DMS114 treated with DMSO at 0.1 percent for 48 hours (cell line): ENCODE data around the gene RNU1-2.
A peak's percentile ranks its signal among the peaks of the same experiment; 100 is the strongest.
"Not testable (repeated sequence)": the region's sequence is repeated elsewhere in the genome, so short reads cannot be mapped to it uniquely, and the experiment has no call there.

Experiments used
- DNase-seq: peaks from one replicate; lab custom pipeline; 2025; ENCODE audit not compliant: unreplicated experiment; lab: John Stamatoyannopoulos, UW

Gene RNU1-2

DNA sequence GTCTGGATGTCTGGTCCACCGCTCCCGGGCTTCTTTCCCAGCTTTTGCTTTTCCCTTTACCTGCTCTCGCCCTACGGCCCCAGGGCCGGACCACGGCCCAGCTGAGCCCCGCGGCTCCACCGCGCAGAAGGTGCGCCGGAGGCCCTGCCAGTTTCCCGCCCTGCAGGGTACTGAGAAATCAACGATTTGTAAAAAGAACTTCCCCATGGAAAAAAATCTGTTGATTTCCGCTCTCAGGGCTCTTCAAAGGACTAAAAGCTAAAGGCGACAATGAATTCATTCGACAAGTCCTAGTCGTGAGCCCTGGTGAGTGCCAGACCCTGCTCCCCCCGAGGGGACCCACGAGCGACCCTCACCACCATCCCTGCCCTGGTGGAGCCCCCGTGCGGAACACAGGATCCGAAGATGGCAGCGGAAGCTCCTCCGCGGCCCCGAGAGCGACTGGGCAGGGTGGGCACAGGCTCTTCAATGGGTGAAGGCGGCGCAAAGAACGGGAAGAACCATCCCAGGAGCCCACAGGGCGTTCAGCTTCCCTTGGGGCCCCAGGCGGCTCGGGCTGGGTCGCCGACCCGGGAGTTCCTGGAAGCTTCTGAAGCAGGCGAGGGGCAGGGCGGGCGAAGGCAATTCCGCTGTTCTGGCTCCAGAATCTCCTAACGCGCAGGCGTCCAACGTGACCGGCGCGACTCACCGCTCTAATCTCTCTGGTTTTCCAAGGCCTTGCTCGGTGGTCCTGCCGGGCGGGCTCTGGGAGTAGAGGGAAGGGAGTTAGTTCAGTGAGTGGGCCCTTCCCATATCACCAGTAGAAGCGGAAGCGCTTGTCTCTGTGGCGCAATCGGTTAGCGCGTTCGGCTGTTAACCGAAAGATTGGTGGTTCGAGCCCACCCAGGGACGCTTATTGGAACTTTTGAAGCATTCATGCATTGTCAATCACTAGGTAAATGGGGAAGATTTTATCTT lies 6.6 kb upstream of the RNU1-2 start:
- DNase-seq: peak; percentile 21

DNA sequence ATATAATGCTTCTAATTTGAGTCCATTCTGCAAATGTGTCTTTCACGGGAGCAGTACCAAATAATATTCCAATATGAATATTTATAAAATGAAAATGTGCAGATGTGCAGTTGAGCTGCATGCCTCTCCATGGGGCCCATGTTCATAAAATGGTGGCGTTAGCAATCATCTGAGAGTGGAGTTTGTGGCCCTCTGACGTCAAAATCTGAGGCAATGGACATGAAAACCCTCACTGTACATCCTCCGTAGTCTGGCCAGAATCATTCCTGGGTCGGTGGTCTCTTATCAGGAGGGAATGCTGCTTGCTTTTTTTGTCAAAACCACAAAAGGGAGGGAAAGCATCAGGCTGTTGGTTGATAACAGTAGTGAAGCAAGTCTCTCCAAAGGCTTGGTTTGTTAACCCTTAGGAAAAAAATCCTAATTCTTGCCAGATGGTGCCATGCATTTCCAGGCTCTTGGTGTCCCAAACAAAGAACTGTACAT lies 5.2 kb upstream of the RNU1-2 start:
- DNase-seq: not testable (repeated sequence)

GRCh38 chr1:16891057-16891456 lies 4.7 kb upstream of the RNU1-2 start:
- not testable (repeated sequence) for DNase-seq

GRCh38 chr1:16892978-16893525 lies 2.7 kb upstream of the RNU1-2 start:
- not testable (repeated sequence) for DNase-seq

DNA sequence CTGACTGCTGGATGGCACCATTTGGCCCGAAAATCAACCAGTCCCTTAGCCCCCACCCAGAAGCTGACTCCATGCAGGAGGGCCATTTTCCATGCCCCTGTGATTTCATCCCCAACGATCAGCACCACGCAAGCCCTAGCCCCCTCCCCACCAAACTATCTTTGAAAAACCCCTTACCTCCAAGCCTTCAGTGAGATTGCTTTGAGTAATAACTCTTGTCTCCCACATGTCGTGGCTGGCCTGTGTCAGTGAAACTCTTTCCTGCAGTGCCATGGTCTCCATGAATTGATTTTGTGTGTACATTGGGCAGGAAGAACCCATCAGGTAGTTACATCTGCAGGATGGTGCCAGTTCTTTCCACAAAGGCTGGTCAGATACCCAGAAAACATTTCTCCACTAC lies 2.0 kb upstream of the RNU1-2 start:
- DNase-seq: not testable (repeated sequence)

DNA sequence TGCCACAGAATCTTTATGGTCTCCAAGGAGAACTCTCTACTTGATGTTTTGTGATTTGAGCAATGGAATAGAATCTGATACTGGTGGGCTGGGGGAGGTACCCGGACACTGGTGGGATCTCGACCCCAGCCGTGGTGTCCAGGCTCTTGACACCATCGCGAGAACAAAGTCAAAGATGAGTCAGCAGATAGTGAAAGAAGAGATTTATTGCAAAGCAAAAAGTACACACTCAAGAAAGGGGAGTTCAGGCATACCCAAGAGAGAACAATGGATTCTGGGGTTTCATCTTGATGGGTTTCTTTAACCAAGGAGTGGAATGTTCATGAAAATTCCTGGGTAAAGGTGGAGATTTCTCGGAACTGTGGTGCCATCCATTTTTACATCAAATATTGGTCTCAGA lies 1.4 kb upstream of the RNU1-2 start:
- DNase-seq: not testable (repeated sequence)

DNA sequence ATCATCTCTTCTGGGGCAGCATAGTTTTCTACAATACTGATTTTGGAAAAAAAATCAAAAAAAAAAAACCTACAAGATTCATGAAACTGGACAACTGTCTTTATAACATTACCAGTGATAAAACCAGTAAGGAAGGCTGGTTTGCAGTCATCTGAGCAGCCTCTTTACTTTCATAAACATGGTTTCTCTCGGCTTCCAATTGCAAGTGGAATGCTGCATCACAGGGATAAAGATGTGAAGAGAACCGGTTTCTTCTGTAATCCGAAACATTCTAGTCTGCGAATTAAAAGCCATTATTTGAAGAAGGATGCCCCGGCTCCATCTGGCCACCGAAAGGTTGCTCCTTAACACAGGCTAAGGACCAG lies 565 bp upstream of the RNU1-2 start:
- not testable (repeated sequence) for DNase-seq

GRCh38 chr1:16896316-16897055 lies 706 bp downstream of the RNU1-2 start:
- DNase-seq: peak; percentile 96

DNA sequence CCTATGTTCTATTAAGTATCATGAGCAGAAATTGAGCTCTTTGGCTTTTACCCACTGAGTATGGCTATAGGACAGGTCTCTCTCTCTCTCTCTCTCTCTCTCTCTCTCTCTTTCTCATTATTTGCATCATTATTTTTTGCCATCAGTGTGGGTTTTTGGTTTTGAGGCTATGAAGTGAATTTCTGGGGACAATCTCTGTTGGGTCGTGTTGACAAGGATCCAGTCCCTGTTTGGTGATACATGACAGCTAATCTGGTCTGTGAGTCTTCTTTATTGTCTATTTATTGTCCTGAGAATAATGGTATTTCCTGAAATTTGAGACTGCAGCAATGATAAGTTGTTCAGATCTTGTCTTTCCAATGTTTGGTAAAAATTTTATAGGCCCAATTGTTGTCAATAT lies 1.9 kb downstream of the RNU1-2 start:
- DNase-seq: not testable (repeated sequence)

- not testable (repeated sequence) for DNase-seq
These were observed 2.5 kb downstream of the RNU1-2 start for GRCh38 chr1:16898298-16898697.

- not testable (repeated sequence) for DNase-seq
These were observed 3.2 kb downstream of the RNU1-2 start for GRCh38 chr1:16899020-16899419.

DNA sequence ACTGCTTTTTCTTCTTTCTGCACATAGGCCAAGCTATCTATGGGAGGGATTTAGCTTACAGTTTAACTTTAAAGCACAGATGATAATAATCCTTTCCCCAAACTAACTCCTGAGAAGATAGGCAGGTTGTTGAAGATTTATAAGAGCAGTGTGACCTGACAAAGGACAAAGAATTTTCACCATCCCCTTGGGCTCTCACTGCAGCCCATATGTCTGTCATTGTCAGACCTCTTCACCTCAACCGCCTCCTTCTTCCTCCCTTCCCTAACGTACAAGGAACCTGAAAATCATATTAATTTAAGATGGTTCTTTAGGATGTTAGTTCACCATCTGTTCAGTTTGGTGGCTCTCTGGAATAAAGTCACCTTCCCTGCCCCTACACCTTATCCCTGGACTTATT lies 5.0 kb downstream of the RNU1-2 start:
- no peak for DNase-seq

- not testable (repeated sequence) for DNase-seq
These were observed 5.6 kb downstream of the RNU1-2 start for GRCh38 chr1:16901371-16901770.

GRCh38 chr1:16903054-16903453 lies 7.3 kb downstream of the RNU1-2 start:
- no peak for DNase-seq

DNA sequence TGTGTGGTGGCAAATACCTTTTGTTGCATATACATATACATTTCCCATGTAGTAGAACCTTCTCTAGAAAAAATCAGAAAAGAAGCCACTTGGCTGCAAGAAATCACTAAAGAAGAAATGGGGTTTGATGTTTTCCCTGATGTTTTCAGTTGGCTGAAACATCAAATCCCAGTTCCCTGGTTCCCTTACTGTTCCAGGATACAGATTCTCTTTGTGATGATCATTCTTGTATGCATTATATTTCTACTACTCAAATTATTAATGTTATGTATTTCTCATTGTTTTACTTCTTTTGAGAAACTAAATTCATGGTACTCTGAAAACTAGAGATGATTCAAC lies 7.6 kb downstream of the RNU1-2 start:
- DNase-seq: no peak

GRCh38 chr1:16904560-16905109 lies 8.9 kb downstream of the RNU1-2 start:
- DNase-seq: peak; percentile 94

DNA sequence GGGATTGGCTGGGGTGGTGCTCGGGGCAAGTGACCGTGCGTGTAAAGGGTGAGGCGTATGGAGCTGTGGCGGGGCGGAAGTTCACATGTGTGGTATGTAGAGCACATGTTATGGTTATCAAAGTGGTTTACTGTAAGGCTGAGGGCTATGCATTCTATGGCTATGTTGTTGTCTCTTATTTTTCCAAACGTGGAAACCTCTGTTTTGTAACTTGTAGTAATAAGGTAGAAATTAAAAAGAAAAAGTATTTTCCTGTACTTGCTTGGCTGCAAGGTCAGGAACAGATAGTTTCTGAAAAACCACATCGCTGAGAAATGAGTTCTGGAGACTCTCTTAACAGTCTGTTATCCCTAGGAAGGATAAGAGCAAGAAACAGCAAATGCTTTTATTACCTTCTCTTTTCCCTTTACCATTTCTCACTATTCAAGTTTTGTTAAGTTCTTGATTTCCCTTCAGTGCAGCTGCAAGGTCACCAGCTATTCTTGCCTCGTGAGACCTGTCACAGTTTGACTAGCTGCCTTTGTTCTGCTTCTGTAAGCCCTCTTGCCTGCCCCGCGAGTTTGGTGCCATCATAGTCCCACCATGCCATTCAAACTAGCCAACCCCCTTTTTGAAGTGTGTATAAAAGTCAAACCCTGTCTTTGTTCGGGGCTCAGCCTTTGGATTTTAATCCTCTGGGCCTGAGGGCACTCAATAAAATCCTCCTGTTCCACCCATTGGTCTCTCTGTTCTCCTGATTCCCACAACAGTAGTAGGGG lies 9.5 kb downstream of the RNU1-2 start:
- peak; percentile 93 for DNase-seq

DNA sequence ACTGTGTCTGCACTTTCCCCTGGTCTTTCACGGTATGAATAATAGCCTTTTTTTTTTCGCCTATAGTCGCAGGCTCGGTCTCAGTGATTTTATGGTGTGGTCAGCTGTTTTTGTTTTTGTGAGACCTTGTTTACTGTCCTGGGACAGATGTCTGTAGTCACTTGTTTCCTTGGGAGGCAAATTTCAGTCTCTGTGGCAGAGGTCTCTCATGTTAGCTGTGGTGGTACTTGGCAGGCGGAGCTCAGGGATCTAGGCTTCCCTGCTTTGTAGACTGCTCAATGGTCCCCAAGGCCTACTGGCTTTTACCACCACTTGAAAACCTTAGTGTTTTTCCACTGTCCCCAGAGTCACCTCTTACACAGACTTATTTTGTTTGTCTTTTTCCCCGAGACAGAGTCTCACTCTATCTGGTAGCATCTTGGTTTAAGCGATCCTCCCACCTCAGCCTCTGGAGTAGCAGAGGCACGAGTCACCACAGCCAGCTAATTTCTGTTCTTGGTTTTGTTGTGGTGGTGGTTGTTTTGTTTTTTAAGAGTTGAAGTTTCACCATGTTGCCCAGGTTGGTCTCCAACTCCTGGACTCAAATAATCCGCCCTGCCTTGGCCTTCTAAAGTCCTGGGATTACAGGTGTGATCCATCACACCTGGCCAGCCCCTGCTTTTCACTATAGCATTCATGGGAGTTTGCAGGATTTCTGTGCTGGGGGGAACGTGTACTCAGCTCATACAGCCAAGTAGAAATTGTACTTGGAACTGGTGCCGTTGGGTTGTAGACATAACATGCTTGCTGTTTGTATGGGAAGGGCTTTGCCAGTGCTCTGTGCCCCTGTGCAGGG lies 10.3 kb downstream of the RNU1-2 start:
- no peak for DNase-seq

DNA sequence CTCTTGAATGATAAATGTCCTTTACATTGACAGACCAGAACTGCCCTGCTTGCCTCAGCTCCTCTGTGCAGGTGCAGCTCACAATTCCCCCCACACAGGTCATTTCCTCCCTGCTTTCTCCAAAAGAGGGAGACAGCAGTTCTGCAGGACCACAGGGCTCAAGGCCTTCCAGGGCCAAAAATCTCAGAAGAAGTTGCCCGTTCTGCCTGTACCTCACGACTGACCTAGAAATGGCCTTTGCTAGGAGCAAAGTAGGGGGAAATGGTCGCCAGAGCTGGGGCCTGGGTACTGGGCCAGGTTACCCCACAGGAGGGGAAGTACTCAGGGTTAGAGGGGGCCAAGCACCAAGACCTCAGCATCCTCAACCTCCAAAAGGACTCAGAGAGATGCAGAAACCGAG lies 11.1 kb downstream of the RNU1-2 start:
- DNase-seq: no peak
